Stimulated activated CD8-positive, alpha-beta memory T cell treated with anti-CD3 and anti-CD28 coated beads, Interleukin-12 subunit alpha, Interleukin-12 subunit beta, amount 100 ng/mL, for 4 hours (primary cell): Measurements from ENCODE around the gene NT5C3A.
"Not testable (repeated sequence)": the region's sequence is repeated elsewhere in the genome, so short reads cannot be mapped to it uniquely, and the experiment has no call there.

ENCODE experiments used
- DNase-seq: peaks from one replicate; pipeline ENCODE4 v3.0.0-alpha.2; 2020; ENCODE audit warnings: low read depth

The NT5C3A gene

GRCh38 chr7:32979902-32980301 is 82.7 kb downstream of the NT5C3A start:
- not testable (repeated sequence) for DNase-seq

DNA sequence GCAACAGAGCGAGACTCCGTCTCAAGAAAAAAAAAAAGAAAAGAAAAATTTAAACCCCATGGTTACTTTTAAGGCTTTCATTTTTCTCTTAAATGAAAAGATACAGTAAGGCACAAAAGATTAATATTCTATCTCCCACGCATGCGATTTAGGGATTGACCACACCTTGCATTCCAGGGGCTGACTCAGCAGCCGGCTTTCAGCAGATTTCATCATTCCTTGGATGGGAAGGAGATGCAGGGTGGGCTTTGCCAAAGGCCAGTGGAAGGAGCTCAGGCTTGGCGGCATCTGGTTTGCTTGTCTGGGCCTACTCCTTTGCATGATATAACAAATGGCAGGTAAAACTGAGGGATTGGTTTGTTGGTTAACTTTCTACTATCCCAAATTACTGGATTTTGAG is 83.3 kb downstream of the NT5C3A start:
- not testable (repeated sequence) for DNase-seq

DNA sequence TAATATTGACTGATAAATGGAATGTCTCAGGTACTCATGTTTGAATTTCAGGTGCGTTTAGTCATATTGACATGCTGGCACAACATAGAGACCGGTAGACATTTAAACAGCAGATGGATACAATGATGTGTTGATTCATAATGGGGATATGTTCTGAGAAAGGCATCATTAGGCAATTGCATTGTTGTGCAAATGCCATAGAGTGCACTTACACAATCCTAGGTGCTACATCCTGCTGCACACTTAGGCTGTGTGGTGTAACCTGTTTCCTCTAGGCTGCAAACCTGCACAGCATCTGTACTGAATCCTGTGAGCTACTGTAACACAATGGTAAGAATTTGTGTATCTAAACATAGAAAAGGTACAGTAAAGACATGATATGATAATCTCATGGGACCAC is 85.4 kb downstream of the NT5C3A start:
- DNase-seq, result not testable (repeated sequence)

- not testable (repeated sequence) for DNase-seq
Observed at GRCh38 chr7:32971967-32972366, 90.6 kb downstream of the NT5C3A start.

DNA sequence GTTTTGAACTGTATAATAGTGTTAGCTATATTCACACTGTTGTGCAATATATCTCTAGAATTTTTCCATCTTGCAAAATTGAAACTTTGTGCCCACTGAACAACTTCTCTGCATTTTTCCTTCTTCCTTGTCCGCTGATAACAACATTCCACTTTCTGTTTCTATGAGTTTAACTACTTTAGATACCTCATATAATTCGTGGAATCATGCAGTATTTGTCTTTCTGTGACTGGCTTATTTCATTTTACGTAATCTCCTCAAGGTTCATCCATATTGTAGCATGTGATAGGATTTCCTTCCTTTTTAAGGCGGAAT is 95.4 kb downstream of the NT5C3A start:
- DNase-seq, result not testable (repeated sequence)

DNA sequence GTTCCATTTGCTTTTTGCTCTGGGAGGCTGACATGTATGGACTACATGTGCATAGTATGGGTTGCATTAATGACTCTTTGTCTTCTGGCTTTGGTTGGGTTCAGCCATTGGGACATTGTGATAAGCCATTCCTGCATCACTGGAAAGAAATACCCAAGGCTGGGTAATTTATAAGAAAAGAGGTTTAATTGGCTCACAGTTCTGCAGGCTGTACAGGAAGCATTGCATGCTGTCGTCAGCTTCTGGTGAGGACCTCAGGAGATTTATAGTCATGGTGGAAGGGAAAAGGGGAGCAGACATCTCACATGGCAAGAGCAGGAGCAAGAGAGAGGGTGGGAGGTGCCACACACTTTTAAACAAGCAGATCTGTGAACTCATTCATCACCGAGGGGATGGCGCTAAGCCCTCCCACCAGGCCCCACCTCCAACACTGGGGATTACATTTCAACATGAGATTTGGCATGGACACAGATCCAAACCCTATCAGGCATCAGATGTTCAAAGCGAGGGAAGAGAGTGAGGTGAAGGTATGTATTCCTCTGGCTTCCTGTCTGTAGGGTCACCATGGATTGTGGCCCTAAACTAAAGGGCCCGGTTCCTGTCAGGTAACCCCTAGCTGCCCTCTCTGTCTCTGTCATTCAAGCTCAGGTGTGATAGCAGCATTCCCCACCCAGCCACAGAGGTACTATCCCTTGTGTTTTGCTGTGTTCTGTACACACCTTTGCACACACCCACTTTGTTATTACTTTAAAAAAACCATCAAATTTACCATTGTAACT is 95.9 kb downstream of the NT5C3A start:
- DNase-seq, result not testable (repeated sequence)

- not testable (repeated sequence) for DNase-seq
Observed at GRCh38 chr7:32964461-32965159, 98.0 kb downstream of the NT5C3A start.
